H1 (cell line): ENCODE data around the gene FIS1. TPM values are rescaled to one million over a fixed set of nuclear protein-coding genes. Genes with fewer than 3 reads are reported as not detected.

Source experiments
- CTCF ChIA-PET: fragments of 300-600 bp; sonication (Branson Sonifier 250); formaldehyde crosslinking; loops from one replicate; lab custom pipeline; 2021; ENCODE audit not compliant: partially characterized antibody; lab: Charles Lee
- POLR2A ChIA-PET: fragments of 300-600 bp; sonication (Branson Sonifier 250); formaldehyde crosslinking; loops from one replicate; lab custom pipeline; 2021; ENCODE audit warnings: inconsistent platforms; ENCODE audit not compliant: partially characterized antibody; lab: Charles Lee
- DNase-seq, 2 experiments: peaks; one replicate each; pipeline versions ENCODE4 v3.0.0 to v3.0.0-alpha.2; 2010 to 2022; ENCODE audit warnings: low spot score in 2 of 2, low read depth in 1 of 2, mixed read lengths in 1 of 2
- FAIRE-seq: peaks from 2 replicates; lab custom pipeline; 2011; peaks lifted over from hg19 to GRCh38; lab: Jason Lieb, UNC
- H2AFZ ChIP-seq: 2 replicates; pipeline ENCODE4 v1.8.1; 2012; ENCODE audit warnings: low read length, inconsistent platforms
- H2AK5ac ChIP-seq: 2 replicates; pipeline ENCODE4 v1.6.1; 2013; ENCODE audit warnings: low read depth, low read length
- H2BK120ac ChIP-seq: replicated peaks from 2 replicates; pipeline ENCODE3; 2013; ENCODE audit warnings: low read depth, low read length, inconsistent platforms
- H2BK12ac ChIP-seq: 2 replicates; pipeline ENCODE4 v1.6.1; 2013; ENCODE audit warnings: low read depth, low read length
- H2BK15ac ChIP-seq: 2 replicates; pipeline ENCODE4 v1.6.1; 2013; ENCODE audit warnings: low read length
- H2BK20ac ChIP-seq: 2 replicates; pipeline ENCODE4 v1.6.1; 2013; ENCODE audit warnings: low read length
- H2BK5ac ChIP-seq: 2 replicates; pipeline ENCODE4 v1.6.1; 2013; ENCODE audit warnings: low read depth, low read length
- H3K14ac ChIP-seq: 2 replicates; pipeline ENCODE4 v1.6.1; 2013; ENCODE audit warnings: inconsistent platforms; ENCODE audit not compliant: insufficient read length
- H3K18ac ChIP-seq: 2 replicates; pipeline ENCODE4 v1.6.1; 2013; ENCODE audit warnings: low read length; ENCODE audit errors: extremely low read depth
- H3K23ac ChIP-seq: 2 replicates; pipeline ENCODE4 v1.6.1; 2013; ENCODE audit warnings: inconsistent platforms; ENCODE audit not compliant: insufficient read length
- H3K23me2 ChIP-seq: 2 replicates; pipeline ENCODE4 v1.6.1; 2013; ENCODE audit warnings: low read depth, low read length
- H3K27ac ChIP-seq: 2 replicates; pipeline ENCODE4 v1.6.1; 2011; ENCODE audit warnings: low read depth, low read length, inconsistent platforms
- H3K27me3 ChIP-seq, 4 experiments: replicated peaks in 1 of 4; 1 replicate in 1 of 4; 2 replicates in 3 of 4; pipeline versions ENCODE4 v1.6.1 to v1.8.1; 2011 to 2013; ENCODE audit warnings: low read length in 3 of 4, mild to moderate bottlenecking in 3 of 4, inconsistent platforms in 2 of 4, mixed read lengths in 2 of 4, moderate library complexity in 1 of 4; ENCODE audit not compliant: control insufficient read depth in 3 of 4, insufficient read depth in 3 of 4; ENCODE audit errors: extremely low read depth in 1 of 4
- H3K36me3 ChIP-seq, 4 experiments: 2 replicates each; pipeline versions ENCODE4 v1.6.1 to v1.8.1; 2011 to 2013; ENCODE audit warnings: mild to moderate bottlenecking in 4 of 4, low read length in 3 of 4, moderate library complexity in 2 of 4, control low read depth in 1 of 4, inconsistent platforms in 1 of 4; ENCODE audit not compliant: insufficient read depth in 4 of 4, control insufficient read depth in 2 of 4
- H3K4ac ChIP-seq: replicated peaks from 2 replicates; pipeline ENCODE3; 2013; ENCODE audit warnings: low read length, low read depth, mixed read lengths, inconsistent platforms; ENCODE audit not compliant: insufficient read length
- H3K4me1 ChIP-seq, 4 experiments: replicated peaks in 1 of 4; 1 replicate in 1 of 4; 2 replicates in 3 of 4; pipeline versions ENCODE4 v1.6.1 to v1.8.1; 2011 to 2013; ENCODE audit warnings: low read length in 3 of 4, inconsistent platforms in 2 of 4, mixed read lengths in 1 of 4; ENCODE audit not compliant: insufficient read depth in 4 of 4, control insufficient read depth in 3 of 4
- H3K4me2 ChIP-seq, 2 experiments: 2 replicates each; pipeline versions ENCODE4 v1.6.1 to v1.8.1; 2011 to 2013; ENCODE audit warnings: low read depth in 2 of 2, low read length in 2 of 2, control low read depth in 1 of 2, inconsistent platforms in 1 of 2, mild to moderate bottlenecking in 1 of 2; ENCODE audit not compliant: insufficient read depth in 1 of 2
- H3K4me3 ChIP-seq, 4 experiments: fragments of 200-600, 300-600 bp in 1 of 4; sonication (generic), shearing (Covaris generic), sonication (Bioruptor Twin) in 1 of 4; 2 replicates each; pipeline versions ENCODE4 v1.5.1 to v1.8.1; 2011 to 2016; ENCODE audit warnings: low read length in 4 of 4, low read depth in 3 of 4, control low read depth in 2 of 4, inconsistent platforms in 2 of 4, mild to moderate bottlenecking in 2 of 4, mixed read lengths in 1 of 4, moderate library complexity in 1 of 4; ENCODE audit not compliant: insufficient read depth in 2 of 4; ENCODE audit errors: extremely low read depth in 1 of 4
- H3K56ac ChIP-seq: replicated peaks from 2 replicates; pipeline ENCODE3; 2013; ENCODE audit warnings: low read depth, mild to moderate bottlenecking, mixed read lengths, low read length, inconsistent platforms; ENCODE audit not compliant: insufficient read length
- H3K79me1 ChIP-seq: 2 replicates; pipeline ENCODE4 v1.6.1; 2013; ENCODE audit warnings: low read depth, low read length, control low read depth
- H3K79me2 ChIP-seq, 2 experiments: 2 replicates each; pipeline versions ENCODE4 v1.6.1 to v1.8.1; 2012 to 2013; ENCODE audit warnings: low read length in 2 of 2, mild to moderate bottlenecking in 2 of 2, inconsistent platforms in 1 of 2; ENCODE audit not compliant: insufficient read depth in 2 of 2, control insufficient read depth in 1 of 2
- H3K9ac ChIP-seq, 4 experiments: replicated peaks in 1 of 4; 1 replicate in 1 of 4; 2 replicates in 3 of 4; pipeline versions ENCODE4 v1.6.1 to v1.8.1; 2011 to 2013; ENCODE audit warnings: low read depth in 3 of 4, low read length in 3 of 4, control low read depth in 2 of 4, mild to moderate bottlenecking in 2 of 4, moderate library complexity in 2 of 4, inconsistent platforms in 1 of 4; ENCODE audit errors: extremely low read depth in 1 of 4
- H3K9me3 ChIP-seq, 2 experiments: 2 replicates each; pipeline versions ENCODE4 v1.6.1 to v1.8.1; 2012 to 2013; ENCODE audit warnings: mild to moderate bottlenecking in 2 of 2, moderate library complexity in 2 of 2, control low read depth in 1 of 2, inconsistent platforms in 1 of 2, low read depth in 1 of 2, low read length in 1 of 2, mixed read lengths in 1 of 2; ENCODE audit not compliant: insufficient read depth in 2 of 2
- H4K20me1 ChIP-seq, 2 experiments: replicated peaks in 1 of 2; 2 replicates each; pipeline versions ENCODE3 to v1.8.1; 2011 to 2013; ENCODE audit warnings: inconsistent platforms in 2 of 2, low read length in 2 of 2, mild to moderate bottlenecking in 1 of 2; ENCODE audit not compliant: insufficient read depth in 2 of 2, control insufficient read depth in 1 of 2
- H4K5ac ChIP-seq: 2 replicates; pipeline ENCODE4 v1.6.1; 2013; ENCODE audit warnings: low read length, low read depth, mixed read lengths, inconsistent platforms; ENCODE audit not compliant: insufficient read length
- H4K8ac ChIP-seq: 2 replicates; pipeline ENCODE4 v1.8.0; 2013; ENCODE audit warnings: mild to moderate bottlenecking, moderate library complexity, low read length, inconsistent platforms; ENCODE audit not compliant: insufficient read depth; ENCODE audit errors: extremely low read depth
- H4K91ac ChIP-seq: replicated peaks from 2 replicates; pipeline ENCODE3; 2013; ENCODE audit warnings: low read length, mixed read lengths, inconsistent platforms; ENCODE audit not compliant: insufficient read length
- ASH2L ChIP-seq: fragments of 200-600, 300-600 bp; sonication (generic); IDR thresholded peaks from one replicate; pipeline ENCODE4 v1.7.1; 2017; ENCODE audit warnings: low read length
- ATF2 ChIP-seq: IDR thresholded peaks from 2 replicates; pipeline ENCODE4 v1.6.1; 2012; ENCODE audit warnings: low read length, inconsistent platforms
- JUN ChIP-seq: IDR thresholded peaks from 2 replicates; pipeline ENCODE4 v1.6.1; 2011; ENCODE audit warnings: low read depth, mild to moderate bottlenecking, improper control_type of control experiment, low read length
- KDM1A ChIP-seq: fragments of 200-600, 300-600 bp; sonication (generic); IDR thresholded peaks from 2 replicates; pipeline ENCODE4 v1.7.1; 2016; ENCODE audit warnings: mild to moderate bottlenecking, low read length, borderline replicate concordance
- KDM5A ChIP-seq: fragments of 200-600 bp; IDR thresholded peaks from 2 replicates; pipeline ENCODE4 v1.7.1; 2012; ENCODE audit warnings: mild to moderate bottlenecking, low read length, inconsistent platforms, mixed read lengths
- MAFK ChIP-seq: IDR thresholded peaks from 2 replicates; pipeline ENCODE4 v1.6.1; 2012; ENCODE audit warnings: low read depth, mild to moderate bottlenecking, improper control_type of control experiment, low read length
- SP1 ChIP-seq: IDR thresholded peaks from 2 replicates; pipeline ENCODE4 v1.6.1; 2011; ENCODE audit warnings: low read depth, low read length
- SRF ChIP-seq: IDR thresholded peaks from 2 replicates; pipeline ENCODE4 v1.6.1; 2011; ENCODE audit warnings: mild to moderate bottlenecking, low read depth, low read length, moderate library complexity
- WGBS, 2 experiments: shearing (Covaris generic) in 1 of 2; methylation state at CpG; one replicate each; pipeline versions ENCODE4 v1.1.6 to v1.1.7; 2013 to 2015; ENCODE audit warnings: low lambda C conversion rate in 2 of 2, mixed read lengths in 2 of 2, inconsistent platforms in 1 of 2, low coverage in 1 of 2, missing lambda C conversion rate in 1 of 2; ENCODE audit not compliant: insufficient replicate concordance in 2 of 2, insufficient coverage in 1 of 2, insufficient read length in 1 of 2; ENCODE audit errors: extremely low coverage in 1 of 2, missing lambda C conversion rate in 1 of 2; 5-methylcytosine and 5-hydroxymethylcytosine counted together
- polyA plus RNA-seq, 7 experiments: library from polyadenylated mRNA; depleted of rRNA in 3 of 7; stranded (reverse) in 5 of 7; unstranded in 2 of 7; fragments of >200 nt in 5 of 7; fragments of 200-250 nt in 2 of 7; gene quantifications; 1 replicate in 5 of 7; 2 replicates in 1 of 7; 4 replicates in 1 of 7; pipeline versions ENCODE4 v1.2.1 to v1.2.3, GENCODE V29; 2011 to 2013; ENCODE audit warnings: missing spikeins in 2 of 7, mixed read lengths in 2 of 7
- total RNA-seq: library from RNA; stranded (reverse); fragmentation: NEBNext Ultra II Directional; extraction: Animal tissue kit (Norgen Biotek cat#: 25700); gene quantifications from 2 replicates; pipeline ENCODE4 v1.2.1, GENCODE V29; 2021

FIS1 gene
- total and polyA plus RNA-seq, 2 of the 8 experiments (the other 6 are each of a cell fraction or from before 2014, with no cell fraction given) = 128 to 195 TPM

- Histone ChIP-seq H3K14ac (no peak overlapping the region), H2BK120ac (no peak overlapping the region), H3K27ac (no peak overlapping the region), H3K9me3 (no peaks in the 10 kb centered on the region), H3K4ac (no peak overlapping the region), H4K20me1 (peaks cover 0 to 2% of the 10 kb centered on the region in 2 experiments), H3K79me1 (no peaks in the 10 kb centered on the region), H2AK5ac (no peak overlapping the region)
- DNase-seq (no peak), FAIRE-seq (no peak)
- TF ChIP-seq KDM1A (no peak), ATF2 (no peak), ASH2L (no peak), MAFK (no peak), SP1 (no peak), KDM5A (no peak), JUN (no peak), SRF (no peak)
- TF ChIP-seq, all 59 proteins: peak for 0
- no peaks in the 10 kb centered on the region; the same call in 1 of the 2 replicates for H3K23me2 ChIP-seq
- no peaks in the 10 kb centered on the region for H3K27me3 ChIP-seq
- no peak overlapping the region for H2BK12ac ChIP-seq
- no peaks in the 10 kb centered on the region for H3K79me2 ChIP-seq
- H3K9ac ChIP-seq = no peak overlapping the region
- H4K8ac ChIP-seq = no peak overlapping the region
- no peak overlapping the region for H2BK15ac ChIP-seq
- no peak overlapping the region for H2BK20ac ChIP-seq
- H3K4me2 ChIP-seq = peak overlapping the region; percentile 11 to 57; a peak in 2 of 4 replicates
- H3K36me3 ChIP-seq = peaks cover 6 to 11% (median 8%) of the 10 kb centered on the region in 4 experiments; a peak in 5 of 8 replicates
- H4K5ac ChIP-seq = no peak overlapping the region
- no peak overlapping the region for H2AFZ ChIP-seq
- H2BK5ac ChIP-seq = no peak overlapping the region
- H3K18ac ChIP-seq = no peak overlapping the region
- peaks cover 0 to 10% (median 6%) of the 10 kb centered on the region in 4 experiments; a peak in 3 of 7 replicates for H3K4me1 ChIP-seq
- ChIA-PET POLR2A (interaction anchor here (1.2 to 2.7 kb wide), 9 partner anchors 9 to 29 kb away, joined by 4 to 13 read pairs (median 6); partner anchors contain the start of gene FIS1), CTCF (interaction anchor here (0.7 to 3.5 kb wide), 8 partner anchors 9 to 102 kb away, joined by 3 to 25 read pairs (median 4); no protein-coding TSS in a partner anchor)
- H3K23ac ChIP-seq = no peak overlapping the region
- H4K91ac ChIP-seq = no peak overlapping the region
- 72% methylated on average over 4 of the region's 4 CpGs; no CpG with 5 or more reads in 1 of the 2 experiments for WGBS, 2 experiments
- H3K4me3 ChIP-seq = no peak overlapping the region
- no peak overlapping the region for H3K56ac ChIP-seq
These were observed 28.3 kb upstream of the FIS1 start for GRCh38 chr7:101273206-101273605.
